GM12874 (cell line): ENCODE data around the gene PIGU.

ENCODE experiments used
- CTCF ChIP-seq: IDR thresholded peaks from 2 replicates; pipeline ENCODE4 v1.5.1; 2011; ENCODE audit warnings: low read depth, mild to moderate bottlenecking, control low read depth, low read length, moderate library complexity; ENCODE audit not compliant: insufficient read depth

Gene PIGU

GRCh38 chr20:34585019-34585418, 91.9 kb downstream of the PIGU start:
- no peak for TF ChIP-seq CTCF

GRCh38 chr20:34583544-34583943, 93.3 kb downstream of the PIGU start:
- TF ChIP-seq CTCF: no peak

- TF ChIP-seq CTCF: no peak
These were observed 94.0 kb downstream of the PIGU start for GRCh38 chr20:34582911-34583310.

GRCh38 chr20:34582221-34582620, 94.7 kb downstream of the PIGU start:
- no peak for TF ChIP-seq CTCF

GRCh38 chr20:34581341-34582184, 95.3 kb downstream of the PIGU start:
- TF ChIP-seq CTCF: no peak

- TF ChIP-seq CTCF: no peak
These were observed 96.6 kb downstream of the PIGU start for GRCh38 chr20:34579979-34580940.
